SKM-1 treated with dmso at 0.1 percent for 144 hours (cell line): ENCODE measurements around the gene ZNF296.
A peak's percentile ranks its signal among the peaks of the same experiment; 100 is the strongest.

Experiments
- DNase-seq: peaks from one replicate; lab custom pipeline; 2025; ENCODE audit not compliant: unreplicated experiment; lab: John Stamatoyannopoulos, UW

Gene ZNF296

DNA sequence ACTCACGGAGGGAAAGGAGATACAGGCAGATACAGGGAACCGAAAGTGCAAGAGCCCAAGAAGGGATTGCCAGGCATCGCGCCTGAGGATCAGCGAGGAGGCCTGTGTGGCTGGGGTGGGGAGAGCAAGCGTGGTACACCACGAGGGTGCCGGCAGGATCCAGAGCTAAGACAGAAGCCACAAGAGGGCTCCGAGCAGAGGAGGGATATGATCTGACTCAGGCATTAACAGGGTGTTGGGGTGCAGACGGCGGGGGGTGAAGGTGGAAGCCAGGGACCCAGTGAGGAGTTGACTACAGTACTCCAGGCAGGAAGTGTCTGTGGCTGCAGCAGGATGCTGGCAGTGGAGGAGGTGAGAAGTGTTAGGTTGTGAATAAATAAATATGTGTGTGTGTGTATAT lies 11.3 kb upstream of the ZNF296 start:
- no peak for DNase-seq

DNA sequence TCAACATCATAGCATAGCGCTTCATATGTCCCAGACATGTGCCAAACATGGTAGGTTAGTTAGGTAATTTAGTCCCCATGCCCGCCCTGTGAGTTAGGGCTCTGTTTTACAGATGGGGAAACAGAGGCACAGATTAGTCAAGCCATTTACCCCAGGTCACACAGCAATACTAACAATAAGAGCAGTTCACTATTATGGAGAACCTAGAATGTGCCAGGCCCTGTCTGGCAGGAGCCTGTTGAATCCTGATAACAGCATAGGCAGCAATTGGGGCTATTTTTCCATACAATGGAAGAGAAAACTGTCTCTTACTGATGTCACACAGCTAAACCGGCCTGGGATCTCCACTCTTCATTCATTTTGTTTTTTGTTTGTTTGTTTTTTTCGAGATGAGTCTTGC lies 10.2 kb upstream of the ZNF296 start:
- DNase-seq, result no peak

- no peak for DNase-seq
Measured at GRCh38 chr19:45082170-45082569, 5.9 kb upstream of the ZNF296 start.

DNA sequence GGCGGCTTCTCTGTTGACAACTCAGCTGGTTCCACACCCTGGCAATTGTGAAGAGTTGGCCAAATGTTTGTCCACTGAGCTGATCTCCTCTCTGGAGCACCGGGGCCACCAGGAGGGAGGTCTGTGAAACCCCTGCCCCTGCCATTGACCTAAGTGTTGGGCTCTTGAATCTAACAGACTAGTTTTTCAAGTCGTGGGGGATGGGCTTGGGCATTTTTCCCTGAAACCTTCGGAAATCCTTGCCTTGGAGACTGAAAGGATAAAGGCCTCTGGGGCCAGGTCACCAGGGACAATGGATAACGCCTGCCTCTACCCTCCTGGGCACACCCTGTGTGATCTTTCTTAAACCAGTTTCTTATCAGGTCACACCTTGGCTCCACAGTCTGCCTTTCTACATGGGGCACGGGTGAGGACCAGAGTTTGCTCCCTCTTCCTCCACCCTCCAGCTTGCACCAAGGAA lies 3.7 kb upstream of the ZNF296 start:
- DNase-seq, result no peak

GRCh38 chr19:45079063-45079910 lies 3.0 kb upstream of the ZNF296 start, which contains the start of gene GEMIN7:
Gene GEMIN7 (plus strand): TSS chr19:45079260. CDS start chr19:45090115, 10,855 bp downstream.
- DNase-seq, result peak; percentile 9

GRCh38 chr19:45078390-45079062 lies 2.2 kb upstream of the ZNF296 start:
- peak; percentile 2 for DNase-seq

- DNase-seq, result no peak
Measured at GRCh38 chr19:45076851-45077730, 813 bp upstream of the ZNF296 start.

DNA sequence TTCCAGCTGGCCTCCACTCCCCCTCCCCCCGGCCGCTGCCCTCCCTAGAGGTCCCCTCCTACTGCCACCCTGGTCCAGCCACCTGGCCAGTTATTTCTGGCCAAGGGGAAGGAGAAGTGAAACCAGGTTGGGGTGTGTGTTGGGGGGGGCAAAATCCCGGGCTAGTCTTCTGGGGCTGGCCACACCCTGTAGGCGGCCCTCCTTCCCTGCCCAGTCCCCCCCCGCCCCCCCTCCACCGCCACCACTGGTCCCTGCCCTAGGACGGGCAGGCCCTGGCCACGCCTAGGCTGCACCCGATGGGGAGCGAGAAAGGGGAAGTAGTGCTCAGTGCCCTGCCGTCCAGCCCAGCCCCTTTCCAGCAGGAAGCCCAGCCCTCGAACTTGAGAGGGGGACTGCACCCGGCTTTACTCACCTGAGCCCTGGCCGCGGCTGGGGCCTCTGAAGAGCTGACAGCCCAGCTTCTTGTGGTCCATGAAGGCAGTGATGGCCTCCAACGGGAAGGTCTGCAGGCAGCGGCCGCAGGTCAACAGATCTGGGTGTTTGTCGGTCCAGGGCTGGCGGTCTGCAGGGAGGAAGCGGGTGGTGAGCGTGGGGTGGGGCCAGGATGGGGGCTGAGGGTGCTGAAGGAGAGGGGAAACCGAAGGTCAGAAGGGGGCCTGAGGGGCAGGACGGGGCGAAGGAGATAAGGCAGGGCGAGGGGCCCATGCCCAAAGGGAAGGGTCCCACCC lies 813 bp downstream of the ZNF296 start:
- peak; percentile 75 for DNase-seq

DNA sequence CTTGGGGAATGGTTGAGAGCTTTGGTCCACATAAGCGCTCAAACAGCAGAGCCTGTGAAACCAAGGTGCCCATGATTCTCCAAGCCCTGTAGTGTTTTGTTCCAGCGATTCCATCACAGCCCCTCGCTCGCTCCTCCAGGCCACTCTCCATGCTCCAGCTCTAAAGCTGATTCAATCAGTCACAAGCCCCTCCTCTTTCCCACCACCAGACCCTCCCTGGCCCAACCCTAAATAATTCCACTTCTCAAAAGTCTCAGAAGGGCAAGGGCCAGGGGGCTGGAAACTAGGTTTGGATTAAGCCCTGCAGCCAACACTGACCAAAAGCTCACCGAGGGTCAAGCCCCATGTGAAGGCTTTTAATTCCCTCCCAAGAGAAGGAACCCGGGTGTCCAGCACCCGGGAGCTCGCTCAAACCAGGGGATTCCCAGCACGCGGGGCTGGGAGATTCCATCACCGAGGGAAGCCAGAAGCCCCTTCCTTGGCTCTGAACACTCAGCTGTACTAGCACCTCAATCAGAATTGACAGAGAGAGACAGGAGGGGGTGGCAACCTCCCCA lies 1.5 kb downstream of the ZNF296 start:
- DNase-seq, result no peak

DNA sequence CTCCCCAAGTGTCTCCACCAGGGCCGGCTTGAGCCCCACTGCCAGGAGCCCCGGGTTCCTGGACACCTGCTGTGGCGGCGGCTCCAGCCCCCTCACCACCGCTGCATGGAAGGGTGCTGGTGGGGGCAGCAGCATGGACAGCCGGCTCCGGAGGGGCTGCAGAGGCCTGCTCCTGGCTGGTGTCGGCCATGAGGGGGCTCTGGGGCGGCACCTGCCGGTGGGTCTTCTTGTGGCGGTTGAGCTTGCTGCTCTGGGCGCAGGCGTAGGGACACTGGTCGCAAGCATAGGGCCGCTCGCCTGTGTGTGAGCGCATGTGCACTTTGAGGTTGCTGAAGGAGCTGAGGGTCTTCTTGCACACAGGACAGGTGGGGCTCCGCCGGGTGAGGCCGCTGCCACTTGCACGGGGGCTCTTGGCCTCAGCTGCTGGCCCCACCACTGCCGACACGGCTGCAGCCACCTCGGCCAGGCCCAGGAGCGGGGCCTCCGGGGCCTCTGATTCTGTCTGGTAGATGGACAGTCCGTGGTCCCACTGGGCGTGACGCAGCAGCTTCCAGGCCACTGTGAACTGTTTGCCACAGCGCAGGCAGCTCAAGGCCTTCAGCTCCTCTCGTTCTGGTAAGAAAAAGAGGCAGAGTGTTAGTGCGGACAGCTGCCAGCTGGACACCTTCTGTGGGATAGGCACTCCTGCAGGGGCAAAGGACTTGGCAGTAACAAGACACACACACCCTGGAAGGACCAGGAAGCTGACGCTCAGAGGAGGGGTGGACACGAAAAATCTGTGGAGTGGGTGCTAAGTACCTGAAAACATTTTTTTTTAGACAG lies 4.1 kb downstream of the ZNF296 start:
- DNase-seq, result no peak

DNA sequence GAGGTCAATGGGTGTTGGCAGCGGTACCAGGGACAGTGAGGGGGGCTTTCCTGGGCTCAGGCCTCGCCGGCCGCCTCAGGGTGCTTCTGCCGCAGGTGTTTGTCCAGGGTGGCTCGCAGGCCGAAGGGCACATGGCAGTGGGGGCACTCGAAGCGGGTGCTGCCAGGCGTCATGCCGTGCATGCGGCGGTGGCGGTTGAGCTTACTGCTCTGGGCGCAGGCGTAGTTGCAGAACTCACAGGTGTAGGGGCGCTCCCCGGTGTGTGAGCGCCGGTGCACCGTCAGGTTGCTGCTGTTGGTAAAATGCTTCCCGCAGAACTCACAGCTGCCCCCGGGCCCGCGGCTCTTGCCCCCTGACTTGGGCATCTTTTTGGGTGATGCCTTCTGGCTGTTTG lies 4.7 kb downstream of the ZNF296 start:
- no peak for DNase-seq

- no peak for DNase-seq
Measured at GRCh38 chr19:45070861-45071544, 5.3 kb downstream of the ZNF296 start.

DNA sequence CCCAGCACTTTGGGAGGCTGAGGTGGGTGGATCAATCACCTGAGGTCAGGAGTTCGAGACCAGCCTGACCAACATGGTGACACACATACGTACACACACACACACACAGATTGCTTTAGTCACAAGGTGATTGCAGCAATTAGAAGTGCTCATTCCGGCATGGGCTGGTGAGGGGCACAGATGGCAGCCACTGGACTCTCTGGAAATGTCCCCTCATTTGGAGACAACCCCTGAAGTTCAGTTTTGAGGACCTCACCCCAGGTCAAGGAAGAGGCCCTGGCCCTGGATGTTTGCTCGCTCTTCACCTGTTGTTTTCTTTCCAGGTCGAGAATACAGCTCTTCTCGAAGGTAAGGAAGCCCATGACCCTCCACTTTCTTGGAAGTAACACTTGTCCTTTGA lies 6.1 kb downstream of the ZNF296 start:
- DNase-seq, result no peak

GRCh38 chr19:45069056-45069455 lies 7.2 kb downstream of the ZNF296 start:
- no peak for DNase-seq

DNA sequence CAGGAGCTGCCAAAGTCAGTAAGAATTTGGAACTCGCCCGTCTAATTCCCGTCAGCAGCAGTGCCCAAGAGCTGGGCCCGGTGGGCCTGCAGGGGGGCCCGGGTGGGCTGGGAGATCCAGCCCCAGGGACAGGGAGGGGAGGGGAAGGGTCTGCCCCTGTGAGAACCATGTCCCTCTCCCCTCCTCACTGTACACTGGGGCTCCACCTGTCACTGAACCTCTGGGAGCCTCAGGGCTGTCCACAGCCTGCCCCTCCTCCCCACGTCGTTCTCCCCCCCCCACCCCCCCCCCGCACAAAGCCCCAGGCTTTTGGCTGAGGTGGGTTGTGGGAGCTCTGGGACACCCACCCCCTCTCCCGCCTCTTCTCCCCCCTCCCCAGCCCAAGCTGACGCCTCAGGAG lies 8.2 kb downstream of the ZNF296 start:
- no peak for DNase-seq

- DNase-seq, result no peak
Measured at GRCh38 chr19:45066921-45067661, 9.2 kb downstream of the ZNF296 start.

- DNase-seq, result no peak
Measured at GRCh38 chr19:45063851-45064801, 12.2 kb downstream of the ZNF296 start.
